HEK293 (cell line): ENCODE measurements around the gene GALNT2.

Source experiments
- CTCF ChIA-PET: fragments of 350-600 bp; formaldehyde crosslinking; extraction: SDS; loops from one replicate; lab custom pipeline; 2021; ENCODE audit warnings: antibody characterized with exemption; lab: Yijun Ruan, JAX
- POLR2A ChIA-PET: fragments of 300-600 bp; formaldehyde crosslinking; extraction: SDS; loops from one replicate; lab custom pipeline; 2020; ENCODE audit warnings: antibody characterized with exemption, inconsistent platforms; lab: Yijun Ruan, JAX
- H3K27ac ChIP-seq: fragments of 200-500 bp; sonication (Bioruptor generic); 2 replicates; pipeline ENCODE4 v1.5.1; 2014; ENCODE audit warnings: low read depth, low read length, control low read depth, inconsistent platforms; ENCODE audit errors: extremely low read depth
- H3K36me3 ChIP-seq, 2 experiments: fragments of 200-500 bp in 1 of 2; sonication (Bioruptor generic) in 1 of 2; 1 replicate in 1 of 2; 2 replicates in 1 of 2; pipeline ENCODE4 v1.5.1; 2014 to 2017; ENCODE audit warnings: inconsistent platforms in 2 of 2, low read length in 2 of 2; ENCODE audit not compliant: control insufficient read depth in 2 of 2, insufficient read depth in 1 of 2
- H3K4me1 ChIP-seq: fragments of 200-500 bp; sonication (Bioruptor generic); 2 replicates; pipeline ENCODE4 v1.5.1; 2014; ENCODE audit warnings: mild to moderate bottlenecking, low read length, inconsistent platforms; ENCODE audit not compliant: control insufficient read depth, insufficient read depth
- H3K4me3 ChIP-seq: 2 replicates; pipeline ENCODE4 v1.5.1; 2011; ENCODE audit warnings: low read depth, mild to moderate bottlenecking, control low read depth, low read length, moderate library complexity
- H3K9me3 ChIP-seq: fragments of 200-500 bp; sonication (Bioruptor generic); 2 replicates; pipeline ENCODE4 v1.5.1; 2014; ENCODE audit warnings: low read depth, low read length, inconsistent platforms; ENCODE audit not compliant: control insufficient read depth, insufficient read depth
- ATF2 ChIP-seq: fragments of 450-650 bp; formaldehyde crosslinking; IDR thresholded peaks from 2 replicates; pipeline ENCODE4 v1.5.1; 2016; ENCODE audit warnings: missing biosample characterization, missing genetic modification characterization, low read depth
- BCL11A ChIP-seq: fragments of 450-650 bp; formaldehyde crosslinking; IDR thresholded peaks from 2 replicates; pipeline ENCODE4 v1.5.1; 2016; ENCODE audit warnings: low read depth, missing biosample characterization, missing genetic modification characterization
- KLF16 ChIP-seq: fragments of 450-650 bp; formaldehyde crosslinking; IDR thresholded peaks from 2 replicates; pipeline ENCODE4 v1.5.1; 2017; ENCODE audit warnings: missing biosample characterization, missing genetic modification characterization
- KLF9 ChIP-seq: fragments of 450-650 bp; formaldehyde crosslinking; IDR thresholded peaks from 2 replicates; pipeline ENCODE4 v1.5.1; 2016; ENCODE audit warnings: missing biosample characterization, missing genetic modification characterization, low read depth
- MYNN ChIP-seq: fragments of 450-650 bp; formaldehyde crosslinking; IDR thresholded peaks from 2 replicates; pipeline ENCODE4 v1.5.1; 2016; ENCODE audit warnings: missing biosample characterization, missing genetic modification characterization, borderline replicate concordance
- PATZ1 ChIP-seq: fragments of 450-650 bp; formaldehyde crosslinking; IDR thresholded peaks from 2 replicates; pipeline ENCODE4 v1.5.1; 2016; ENCODE audit warnings: missing biosample characterization, missing genetic modification characterization
- SP2 ChIP-seq: fragments of 450-650 bp; formaldehyde crosslinking; IDR thresholded peaks from 2 replicates; pipeline ENCODE4 v1.5.1; 2016; ENCODE audit warnings: missing biosample characterization, missing genetic modification characterization
- TRIM28 ChIP-seq: IDR thresholded peaks from 2 replicates; pipeline ENCODE4 v1.6.1; 2011; ENCODE audit warnings: low read length, control low read depth, borderline replicate concordance
- YY2 ChIP-seq: fragments of 450-650 bp; formaldehyde crosslinking; IDR thresholded peaks from 2 replicates; pipeline ENCODE4 v1.5.1; 2016; ENCODE audit warnings: missing biosample characterization, missing genetic modification characterization
- ZBTB48 ChIP-seq: fragments of 450-650 bp; formaldehyde crosslinking; IDR thresholded peaks from 2 replicates; pipeline ENCODE4 v1.5.1; 2016; ENCODE audit warnings: missing biosample characterization, missing genetic modification characterization
- ZNF155 ChIP-seq: fragments of 450-650 bp; formaldehyde crosslinking; IDR thresholded peaks from 2 replicates; pipeline ENCODE4 v1.5.1; 2016; ENCODE audit warnings: missing biosample characterization, missing genetic modification characterization
- ZNF169 ChIP-seq: fragments of 450-650 bp; formaldehyde crosslinking; IDR thresholded peaks from 2 replicates; pipeline ENCODE4 v1.5.1; 2016; ENCODE audit warnings: missing biosample characterization, missing genetic modification characterization
- ZNF2 ChIP-seq: fragments of 450-650 bp; formaldehyde crosslinking; IDR thresholded peaks from 2 replicates; pipeline ENCODE4 v1.5.1; 2016; ENCODE audit warnings: missing biosample characterization, missing genetic modification characterization
- ZNF266 ChIP-seq: fragments of 450-650 bp; formaldehyde crosslinking; IDR thresholded peaks from 2 replicates; pipeline ENCODE4 v1.5.1; 2016; ENCODE audit warnings: missing biosample characterization, missing genetic modification characterization, low read depth
- ZNF354C ChIP-seq: fragments of 450-650 bp; formaldehyde crosslinking; IDR thresholded peaks from 2 replicates; pipeline ENCODE4 v1.5.1; 2016; ENCODE audit warnings: missing biosample characterization, missing genetic modification characterization, low read depth, borderline replicate concordance
- ZNF621 ChIP-seq: fragments of 450-650 bp; formaldehyde crosslinking; IDR thresholded peaks from 2 replicates; pipeline ENCODE4 v1.5.1; 2017; ENCODE audit warnings: missing biosample characterization, missing genetic modification characterization
- ZNF677 ChIP-seq: fragments of 450-650 bp; IDR thresholded peaks from 2 replicates; pipeline ENCODE4 v1.5.0; 2018; ENCODE audit warnings: missing biosample characterization, mild to moderate bottlenecking, missing genetic modification characterization, moderate library complexity
- ZNF747 ChIP-seq: fragments of 450-650 bp; formaldehyde crosslinking; IDR thresholded peaks from 2 replicates; pipeline ENCODE4 v1.5.1; 2016; ENCODE audit warnings: missing biosample characterization, missing genetic modification characterization
- TF ChIP-seq, protein P1 (sequence below): fragments of 450-650 bp; formaldehyde crosslinking; IDR thresholded peaks from 2 replicates; pipeline ENCODE4; 2016; ENCODE audit warnings: missing biosample characterization, missing genetic modification characterization
- TF ChIP-seq, protein P2 (sequence below): fragments of 450-650 bp; formaldehyde crosslinking; IDR thresholded peaks from 2 replicates; pipeline ENCODE4 v1.5.1; 2016; ENCODE audit warnings: missing biosample characterization, missing genetic modification characterization, low read depth
- TF ChIP-seq, protein P3 (sequence below): fragments of 450-650 bp; formaldehyde crosslinking; IDR thresholded peaks from 2 replicates; pipeline ENCODE4 v1.5.1; 2017; ENCODE audit warnings: missing biosample characterization, missing genetic modification characterization

Gene GALNT2

GRCh38 chr1:230262867-230263567, 196.0 kb downstream of the GALNT2 start (continued):
- no peak for TF ChIP-seq ZNF169 (tag by site-specific recombination)
- no peak for TF ChIP-seq ZNF155 (tag by site-specific recombination)
- TF ChIP-seq ZBTB48 (tag by site-specific recombination): no peak
- no peak for TF ChIP-seq ZNF621 (tag by site-specific recombination)

DNA sequence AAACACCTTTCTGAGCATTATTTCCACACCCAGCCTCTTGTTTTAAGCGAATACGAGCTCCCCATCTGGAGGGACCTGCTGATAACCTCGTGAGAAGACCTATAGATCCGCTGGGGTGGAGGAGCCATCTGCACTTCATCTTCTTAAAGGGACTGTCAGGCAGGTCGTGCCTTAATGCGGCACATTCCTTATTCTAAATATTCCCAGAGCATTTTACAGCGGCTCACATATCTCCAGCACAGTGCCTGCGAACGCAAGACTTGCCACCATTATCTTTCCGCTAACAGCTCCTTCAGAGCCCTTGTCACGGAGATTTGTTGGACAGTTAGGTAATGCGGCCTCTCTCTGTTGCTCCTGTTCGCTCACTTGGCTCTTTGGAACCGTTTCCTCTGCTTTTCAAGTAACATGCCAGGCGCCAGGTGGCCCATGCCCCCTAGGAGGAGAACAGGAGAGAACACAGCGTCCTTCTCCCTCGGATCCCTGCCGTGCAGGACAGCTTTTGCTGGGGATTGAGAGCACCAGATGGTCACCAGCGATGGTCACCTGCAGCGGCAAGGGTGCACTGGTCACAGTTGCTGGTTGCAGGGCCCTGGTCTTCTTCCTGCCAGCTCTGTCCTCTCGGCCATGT, 196.6 kb downstream of the GALNT2 start:
- POLR2A ChIA-PET: no interaction called here
- Histone ChIP-seq H3K27ac (no peak overlapping the region), H3K9me3 (no peaks in the 10 kb centered on the region)

DNA sequence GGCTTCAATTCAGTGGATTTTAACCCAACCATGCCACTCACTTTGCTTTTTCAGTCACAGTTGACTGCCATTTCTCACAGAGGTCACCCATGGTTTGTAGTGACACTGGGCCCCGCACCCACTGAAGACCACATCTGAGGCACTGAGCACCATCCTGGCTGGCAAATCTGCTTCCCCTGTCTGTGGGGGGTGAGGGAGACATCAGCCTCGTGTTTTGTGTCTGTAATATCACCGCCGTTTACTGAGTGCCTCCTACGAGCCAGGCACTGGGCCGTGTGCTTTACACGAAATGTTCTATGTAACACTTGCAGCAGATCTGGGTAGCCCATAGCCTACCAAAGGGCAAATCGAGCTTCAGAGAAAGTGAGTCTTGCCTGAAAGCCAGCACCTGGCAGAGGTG, 197.3 kb downstream of the GALNT2 start:
- H3K36me3 ChIP-seq: peaks cover 0 to 35% of the 10 kb centered on the region in 2 experiments; a peak in 1 of 3 replicates
- CTCF ChIA-PET: interaction anchor here (0.7 kb wide), 1 partner anchor 25 kb away, joined by 4 read pairs; no protein-coding TSS in a partner anchor
- TF ChIP-seq ZNF354C (tag by site-specific recombination) (no peak), MYNN (no peak), ZNF2 (tag by site-specific recombination) (no peak), ZNF747 (tag by site-specific recombination) (no peak), ZNF677 (no peak), SP2 (no peak), KLF16 (tag by site-specific recombination) (no peak), ZNF266 (tag by site-specific recombination) (no peak)
- TF ChIP-seq, protein P1, sequence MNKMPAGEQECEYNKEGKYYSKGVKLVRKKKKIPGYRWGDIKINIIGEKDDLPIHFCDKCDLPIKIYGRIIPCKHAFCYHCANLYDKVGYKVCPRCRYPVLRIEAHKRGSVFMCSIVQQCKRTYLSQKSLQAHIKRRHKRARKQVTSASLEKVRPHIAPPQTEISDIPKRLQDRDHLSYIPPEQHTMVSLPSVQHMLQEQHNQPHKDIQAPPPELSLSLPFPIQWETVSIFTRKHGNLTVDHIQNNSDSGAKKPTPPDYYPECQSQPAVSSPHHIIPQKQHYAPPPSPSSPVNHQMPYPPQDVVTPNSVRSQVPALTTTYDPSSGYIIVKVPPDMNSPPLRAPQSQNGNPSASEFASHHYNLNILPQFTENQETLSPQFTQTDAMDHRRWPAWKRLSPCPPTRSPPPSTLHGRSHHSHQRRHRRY: no peak
- TF ChIP-seq, protein P2, sequence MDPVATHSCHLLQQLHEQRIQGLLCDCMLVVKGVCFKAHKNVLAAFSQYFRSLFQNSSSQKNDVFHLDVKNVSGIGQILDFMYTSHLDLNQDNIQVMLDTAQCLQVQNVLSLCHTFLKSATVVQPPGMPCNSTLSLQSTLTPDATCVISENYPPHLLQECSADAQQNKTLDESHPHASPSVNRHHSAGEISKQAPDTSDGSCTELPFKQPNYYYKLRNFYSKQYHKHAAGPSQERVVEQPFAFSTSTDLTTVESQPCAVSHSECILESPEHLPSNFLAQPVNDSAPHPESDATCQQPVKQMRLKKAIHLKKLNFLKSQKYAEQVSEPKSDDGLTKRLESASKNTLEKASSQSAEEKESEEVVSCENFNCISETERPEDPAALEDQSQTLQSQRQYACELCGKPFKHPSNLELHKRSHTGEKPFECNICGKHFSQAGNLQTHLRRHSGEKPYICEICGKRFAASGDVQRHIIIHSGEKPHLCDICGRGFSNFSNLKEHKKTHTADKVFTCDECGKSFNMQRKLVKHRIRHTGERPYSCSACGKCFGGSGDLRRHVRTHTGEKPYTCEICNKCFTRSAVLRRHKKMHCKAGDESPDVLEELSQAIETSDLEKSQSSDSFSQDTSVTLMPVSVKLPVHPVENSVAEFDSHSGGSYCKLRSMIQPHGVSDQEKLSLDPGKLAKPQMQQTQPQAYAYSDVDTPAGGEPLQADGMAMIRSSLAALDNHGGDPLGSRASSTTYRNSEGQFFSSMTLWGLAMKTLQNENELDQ (tag by site-specific recombination): no peak

More for the DNA sequence above, 196.6 kb downstream of the GALNT2 start:
- H3K4me1 ChIP-seq: no peaks in the 10 kb centered on the region
- TF ChIP-seq YY2 (tag by site-specific recombination): no peak
- no peak for TF ChIP-seq BCL11A (tag by site-specific recombination)
- TF ChIP-seq TRIM28: no peak
- no peak for TF ChIP-seq KLF9 (tag by site-specific recombination)
- no peak for TF ChIP-seq MYNN
- no peak for TF ChIP-seq PATZ1 (tag by site-specific recombination)
- TF ChIP-seq, protein P3, sequence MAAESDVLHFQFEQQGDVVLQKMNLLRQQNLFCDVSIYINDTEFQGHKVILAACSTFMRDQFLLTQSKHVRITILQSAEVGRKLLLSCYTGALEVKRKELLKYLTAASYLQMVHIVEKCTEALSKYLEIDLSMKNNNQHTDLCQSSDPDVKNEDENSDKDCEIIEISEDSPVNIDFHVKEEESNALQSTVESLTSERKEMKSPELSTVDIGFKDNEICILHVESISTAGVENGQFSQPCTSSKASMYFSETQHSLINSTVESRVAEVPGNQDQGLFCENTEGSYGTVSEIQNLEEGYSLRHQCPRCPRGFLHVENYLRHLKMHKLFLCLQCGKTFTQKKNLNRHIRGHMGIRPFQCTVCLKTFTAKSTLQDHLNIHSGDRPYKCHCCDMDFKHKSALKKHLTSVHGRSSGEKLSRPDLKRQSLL (tag by site-specific recombination): no peak
- TF ChIP-seq ATF2: no peak
- H3K4me3 ChIP-seq: no peak overlapping the region
- peaks cover 0 to 35% of the 10 kb centered on the region in 2 experiments; a peak in 1 of 3 replicates for H3K36me3 ChIP-seq
- CTCF ChIA-PET: interaction anchor here (0.7 to 1.1 kb wide), 3 partner anchors 24 to 616 kb away, joined by 3 to 4 read pairs (median 3); no protein-coding TSS in a partner anchor

More for the DNA sequence above, 197.3 kb downstream of the GALNT2 start:
- Histone ChIP-seq H3K27ac (no peak overlapping the region), H3K4me1 (no peaks in the 10 kb centered on the region), H3K9me3 (no peaks in the 10 kb centered on the region), H3K4me3 (no peak overlapping the region)
- POLR2A ChIA-PET: no interaction called here
